Endothelial cell of umbilical vein (primary cell): Measurements from ENCODE around the gene SPAST. TPM values are rescaled to one million over a fixed set of nuclear protein-coding genes. Genes with fewer than 3 reads are reported as not detected.

Experiments used
- BruUV-seq: library from RNA; stranded (reverse); fragments of 400-500 nt; replicated peaks from 2 replicates; lab custom pipeline; 2021; lab: Mats Ljungman, UMichigan
- CTCF ChIA-PET: fragments of 300-600, 350-600 bp; sonication (Branson Sonifier 250); formaldehyde crosslinking; loops from one replicate; lab custom pipeline; 2021; ENCODE audit warnings: antibody characterized with exemption, inconsistent platforms; lab: Charles Lee
- POLR2A ChIA-PET: fragments of 300-600, 350-600 bp; sonication (Branson Sonifier 250); formaldehyde crosslinking; loops from one replicate; lab custom pipeline; 2021; ENCODE audit warnings: antibody characterized with exemption, inconsistent platforms; lab: Charles Lee
- DNase-seq: peaks from one replicate; pipeline ENCODE4 v3.0.0-alpha.2; 2011; ENCODE audit warnings: low read depth, low spot score
- FAIRE-seq: peaks from 2 replicates; lab custom pipeline; 2011; peaks lifted over from hg19 to GRCh38; lab: Jason Lieb, UNC
- H2AFZ ChIP-seq: 2 replicates; pipeline ENCODE4 v1.6.0; 2012; ENCODE audit warnings: low read depth, low read length, control low read depth, inconsistent platforms
- H3K27ac ChIP-seq: 2 replicates; pipeline ENCODE4 v1.5.1; 2011; ENCODE audit warnings: low read depth, mild to moderate bottlenecking, control low read depth, low read length, moderate library complexity; ENCODE audit not compliant: insufficient read depth
- H3K27me3 ChIP-seq, 2 experiments: 2 replicates each; pipeline versions ENCODE4 v1.6.0 to v1.6.1; 2011; ENCODE audit warnings: low read length in 2 of 2, mixed read lengths in 1 of 2; ENCODE audit not compliant: control insufficient read depth in 2 of 2, insufficient read depth in 2 of 2
- H3K36me3 ChIP-seq, 2 experiments: 2 replicates in 1 of 2; 3 replicates in 1 of 2; pipeline ENCODE4 v1.5.1; 2011; ENCODE audit warnings: low read length in 2 of 2, mild to moderate bottlenecking in 1 of 2, moderate library complexity in 1 of 2; ENCODE audit not compliant: control insufficient read depth in 2 of 2, insufficient read depth in 2 of 2; ENCODE audit errors: extremely low read depth in 1 of 2
- H3K4me1 ChIP-seq: 3 replicates; pipeline ENCODE4 v1.5.1; 2011; ENCODE audit warnings: mild to moderate bottlenecking, low read length; ENCODE audit not compliant: control insufficient read depth, insufficient read depth; ENCODE audit errors: extremely low read depth
- H3K4me2 ChIP-seq: 2 replicates; pipeline ENCODE4 v1.6.1; 2011; ENCODE audit warnings: low read length, control low read depth, mixed read lengths; ENCODE audit not compliant: insufficient read depth
- H3K4me3 ChIP-seq, 3 experiments: fragments of 200-600 bp in 1 of 3; sonication (generic), shearing (Covaris generic) in 1 of 3; replicated peaks in 1 of 3; 2 replicates each; pipeline ENCODE4 v1.5.1; 2011 to 2016; ENCODE audit warnings: control low read depth in 3 of 3, low read length in 3 of 3, mild to moderate bottlenecking in 2 of 3, inconsistent platforms in 1 of 3, low read depth in 1 of 3, moderate library complexity in 1 of 3; ENCODE audit not compliant: insufficient read depth in 1 of 3
- H3K79me2 ChIP-seq: 2 replicates; pipeline ENCODE4 v1.6.0; 2012; ENCODE audit warnings: low read length, inconsistent platforms; ENCODE audit not compliant: control insufficient read depth, insufficient read depth
- H3K9ac ChIP-seq: replicated peaks from 2 replicates; pipeline ENCODE3; 2011; ENCODE audit warnings: low read length, control low read depth; ENCODE audit not compliant: insufficient read depth; ENCODE audit errors: extremely low read depth
- H3K9me1 ChIP-seq: replicated peaks from 3 replicates; pipeline ENCODE4 v1.6.0; 2011; ENCODE audit warnings: mild to moderate bottlenecking, low read length; ENCODE audit not compliant: control insufficient read depth, insufficient read depth; ENCODE audit errors: extremely low read depth
- H3K9me3 ChIP-seq: replicated peaks from 2 replicates; pipeline ENCODE4 v1.5.1; 2012; ENCODE audit warnings: low read length, inconsistent platforms; ENCODE audit not compliant: control insufficient read depth, insufficient read depth
- H4K20me1 ChIP-seq: replicated peaks from 2 replicates; pipeline ENCODE3; 2011; ENCODE audit warnings: mild to moderate bottlenecking, low read length; ENCODE audit not compliant: control insufficient read depth, insufficient read depth; ENCODE audit errors: extremely low read depth
- GATA2 ChIP-seq: IDR thresholded peaks from 2 replicates; pipeline ENCODE4 v1.7.0; 2011; ENCODE audit warnings: low read depth, mild to moderate bottlenecking, moderate library complexity, mixed read lengths, low read length; ENCODE audit not compliant: insufficient read length, insufficient read depth
- JUN ChIP-seq: IDR thresholded peaks from 2 replicates; pipeline ENCODE4 v1.6.1; 2011; ENCODE audit warnings: borderline replicate concordance, low read depth; ENCODE audit not compliant: insufficient read length, insufficient read depth
- POLR2A ChIP-seq: IDR thresholded peaks from 2 replicates; pipeline ENCODE4 v1.6.1; 2012; ENCODE audit warnings: low read depth, mild to moderate bottlenecking, control low read depth, low read length
- POLR2AphosphoS5 ChIP-seq: IDR thresholded peaks from 2 replicates; pipeline ENCODE4 v1.6.1; 2012; ENCODE audit warnings: low read depth, mild to moderate bottlenecking, control low read depth, low read length, moderate library complexity; ENCODE audit not compliant: insufficient read depth
- dilution Hi-C: fragments of 300-500 bp; cut with MboI; formaldehyde crosslinking; loops from one replicate; pipeline ENCODE4 v1.15.0; 2019; ENCODE audit warnings: low sequenced_read_pairs; ENCODE audit not compliant: extremely low pct_ligation_motif_present
- intact Hi-C: fragments of 100-400 bp; cut with micrococcal nuclease; formaldehyde crosslinking; loops from one replicate; pipeline ENCODE4 v1.10.0; 2022
- polyA plus RNA-seq, 4 experiments: library from polyadenylated mRNA; depleted of rRNA in 3 of 4; stranded (reverse) in 3 of 4; unstranded in 1 of 4; fragments of >200 nt; gene quantifications; 2 replicates each; pipeline versions ENCODE4 v1.2.1 to v1.2.3, GENCODE V29; 2011 to 2012; ENCODE audit warnings: missing spikeins in 1 of 4
- total RNA-seq: library from RNA; stranded (reverse); gene quantifications from 2 replicates; pipeline ENCODE4 v1.2.3, GENCODE V29; 2021
- TF ChIP-seq, protein P1 (sequence below): IDR thresholded peaks from 2 replicates; pipeline ENCODE4 v1.6.1; 2011; ENCODE audit not compliant: insufficient read depth, insufficient read length
- TF ChIP-seq, protein P2 (sequence below), 2 donors: IDR thresholded peaks; 1 replicate in 1 of 2; 2 replicates in 1 of 2; pipeline ENCODE4 v1.5.1; 2011; ENCODE audit warnings: low read length in 2 of 2, mild to moderate bottlenecking in 2 of 2, moderate library complexity in 2 of 2, control low read depth in 1 of 2, inconsistent platforms in 1 of 2, low read depth in 1 of 2; ENCODE audit not compliant: insufficient read depth in 1 of 2; ENCODE audit errors: extremely low read depth in 1 of 2

Gene SPAST
- total and polyA plus RNA-seq, 2 donors (not counting 3 experiments of a cell fraction or from before 2014, with no cell fraction given) = 4.7 to 24.9 TPM

DNA sequence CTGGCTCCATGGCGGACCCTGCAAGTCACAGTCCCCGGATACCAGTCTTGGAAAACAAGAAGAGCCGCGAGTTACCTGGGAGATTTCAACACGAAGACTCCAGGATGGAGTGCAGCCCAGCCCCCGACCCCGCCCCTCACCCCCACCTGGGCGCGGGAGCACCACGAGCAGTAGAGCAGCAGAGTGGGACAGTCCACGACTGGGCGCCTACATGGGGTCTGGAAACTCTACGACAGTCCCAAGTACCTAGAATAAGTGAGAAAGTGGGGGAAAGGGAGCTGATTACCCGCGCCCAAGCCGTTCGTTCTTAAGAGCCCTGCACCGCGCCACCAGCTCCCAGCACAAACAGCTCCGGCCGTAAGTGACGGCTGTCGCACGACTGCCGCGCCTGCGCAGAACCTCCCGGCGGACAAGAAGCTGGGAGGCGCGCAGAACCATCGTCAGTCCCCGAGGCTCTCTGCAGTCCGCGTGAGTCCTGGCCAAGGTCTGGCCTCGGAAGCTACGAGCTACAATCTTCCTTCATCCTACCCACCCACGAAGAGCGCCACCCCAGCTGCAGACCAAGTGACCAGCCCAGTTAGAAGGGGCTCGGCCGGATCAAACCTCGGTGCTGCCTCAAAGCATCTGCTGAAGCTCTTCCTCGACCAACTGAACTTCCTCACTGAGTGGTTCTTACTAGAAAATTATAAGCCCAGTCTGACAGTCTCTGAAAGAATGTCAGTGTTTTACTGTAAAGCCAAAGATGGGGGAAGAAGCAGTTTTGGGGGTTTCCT lies 23.7 kb upstream of the SPAST start, which contains the start of gene DPY30:
DPY30 (minus strand) TSS at position 359 of the 773 bp plus-strand sequence; CDS start at position 10, 349 bp downstream.
- H3K4me1 ChIP-seq = peaks cover 10% of the 10 kb centered on the region
- H3K4me2 ChIP-seq = peak within 1 kb of the TSS; percentile 96
- CTCF ChIA-PET = interaction anchor here (0.6 to 4.9 kb wide), 10 partner anchors 12 to 184 kb away, joined by 3 to 42 read pairs (median 3); partner anchors contain the start of gene SPAST
- H3K27me3 ChIP-seq = no peaks in the 10 kb centered on the region
- peak within 1 kb of the TSS; percentile 60 for H3K27ac ChIP-seq
- POLR2A ChIA-PET = interaction anchor here (0.6 to 1.1 kb wide), 5 partner anchors 12 to 31 kb away, joined by 3 to 17 read pairs (median 3); partner anchors contain the start of gene SPAST
- no peaks in the 10 kb centered on the region for H3K36me3 ChIP-seq
- H2AFZ ChIP-seq = peak within 1 kb of the TSS; percentile 94
- no peaks in the 10 kb centered on the region for H3K9me3 ChIP-seq
- H3K9ac ChIP-seq = peak within 1 kb of the TSS; percentile 85
- dilution Hi-C loops (no loop called here), intact Hi-C loops (loop anchor here (1.0 kb wide), 1 partner anchor 24 kb away; the partner anchor contains the start of gene SPAST)
- peak within 1 kb of the TSS; percentile 84 to 95 (median 94) for H3K4me3 ChIP-seq
- DNase-seq = peak; percentile 96
- H3K79me2 ChIP-seq = peaks cover 9% of the 10 kb centered on the region
- TSS peak; percentile 99 for BruUV-seq
- no peaks in the 10 kb centered on the region for H3K9me1 ChIP-seq
- no peaks in the 10 kb centered on the region for H4K20me1 ChIP-seq
- FAIRE-seq = peak; percentile 87
- no peak for TF ChIP-seq JUN
- peak; percentile 99 for TF ChIP-seq POLR2A
- TF ChIP-seq, protein P1, sequence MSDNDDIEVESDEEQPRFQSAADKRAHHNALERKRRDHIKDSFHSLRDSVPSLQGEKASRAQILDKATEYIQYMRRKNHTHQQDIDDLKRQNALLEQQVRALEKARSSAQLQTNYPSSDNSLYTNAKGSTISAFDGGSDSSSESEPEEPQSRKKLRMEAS = no peak
- TF ChIP-seq, protein P2, sequence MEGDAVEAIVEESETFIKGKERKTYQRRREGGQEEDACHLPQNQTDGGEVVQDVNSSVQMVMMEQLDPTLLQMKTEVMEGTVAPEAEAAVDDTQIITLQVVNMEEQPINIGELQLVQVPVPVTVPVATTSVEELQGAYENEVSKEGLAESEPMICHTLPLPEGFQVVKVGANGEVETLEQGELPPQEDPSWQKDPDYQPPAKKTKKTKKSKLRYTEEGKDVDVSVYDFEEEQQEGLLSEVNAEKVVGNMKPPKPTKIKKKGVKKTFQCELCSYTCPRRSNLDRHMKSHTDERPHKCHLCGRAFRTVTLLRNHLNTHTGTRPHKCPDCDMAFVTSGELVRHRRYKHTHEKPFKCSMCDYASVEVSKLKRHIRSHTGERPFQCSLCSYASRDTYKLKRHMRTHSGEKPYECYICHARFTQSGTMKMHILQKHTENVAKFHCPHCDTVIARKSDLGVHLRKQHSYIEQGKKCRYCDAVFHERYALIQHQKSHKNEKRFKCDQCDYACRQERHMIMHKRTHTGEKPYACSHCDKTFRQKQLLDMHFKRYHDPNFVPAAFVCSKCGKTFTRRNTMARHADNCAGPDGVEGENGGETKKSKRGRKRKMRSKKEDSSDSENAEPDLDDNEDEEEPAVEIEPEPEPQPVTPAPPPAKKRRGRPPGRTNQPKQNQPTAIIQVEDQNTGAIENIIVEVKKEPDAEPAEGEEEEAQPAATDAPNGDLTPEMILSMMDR (IDR thresholded peaks at IDR 0.05; ENCODE audit: extremely low read depth in 1 of 2, insufficient read depth in 1 of 2, low read depth in 1 of 2, low read length in 2 of 2) = no peak
- peak; percentile 98 for TF ChIP-seq POLR2AphosphoS5
- no peak for TF ChIP-seq GATA2
